ENCODE results near the gene EOGT.

The EOGT gene

GRCh38 chr3:69016901-69017300, 3.4 kb upstream of the EOGT start:
- no peak for DNase-seq (ENCODE audit: low spot score)
- TF ChIP-seq, protein P1, sequence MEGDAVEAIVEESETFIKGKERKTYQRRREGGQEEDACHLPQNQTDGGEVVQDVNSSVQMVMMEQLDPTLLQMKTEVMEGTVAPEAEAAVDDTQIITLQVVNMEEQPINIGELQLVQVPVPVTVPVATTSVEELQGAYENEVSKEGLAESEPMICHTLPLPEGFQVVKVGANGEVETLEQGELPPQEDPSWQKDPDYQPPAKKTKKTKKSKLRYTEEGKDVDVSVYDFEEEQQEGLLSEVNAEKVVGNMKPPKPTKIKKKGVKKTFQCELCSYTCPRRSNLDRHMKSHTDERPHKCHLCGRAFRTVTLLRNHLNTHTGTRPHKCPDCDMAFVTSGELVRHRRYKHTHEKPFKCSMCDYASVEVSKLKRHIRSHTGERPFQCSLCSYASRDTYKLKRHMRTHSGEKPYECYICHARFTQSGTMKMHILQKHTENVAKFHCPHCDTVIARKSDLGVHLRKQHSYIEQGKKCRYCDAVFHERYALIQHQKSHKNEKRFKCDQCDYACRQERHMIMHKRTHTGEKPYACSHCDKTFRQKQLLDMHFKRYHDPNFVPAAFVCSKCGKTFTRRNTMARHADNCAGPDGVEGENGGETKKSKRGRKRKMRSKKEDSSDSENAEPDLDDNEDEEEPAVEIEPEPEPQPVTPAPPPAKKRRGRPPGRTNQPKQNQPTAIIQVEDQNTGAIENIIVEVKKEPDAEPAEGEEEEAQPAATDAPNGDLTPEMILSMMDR (IDR thresholded peaks at IDR 0.05; ENCODE audit: extremely low read depth, missing control alignments) = no peak

DNA sequence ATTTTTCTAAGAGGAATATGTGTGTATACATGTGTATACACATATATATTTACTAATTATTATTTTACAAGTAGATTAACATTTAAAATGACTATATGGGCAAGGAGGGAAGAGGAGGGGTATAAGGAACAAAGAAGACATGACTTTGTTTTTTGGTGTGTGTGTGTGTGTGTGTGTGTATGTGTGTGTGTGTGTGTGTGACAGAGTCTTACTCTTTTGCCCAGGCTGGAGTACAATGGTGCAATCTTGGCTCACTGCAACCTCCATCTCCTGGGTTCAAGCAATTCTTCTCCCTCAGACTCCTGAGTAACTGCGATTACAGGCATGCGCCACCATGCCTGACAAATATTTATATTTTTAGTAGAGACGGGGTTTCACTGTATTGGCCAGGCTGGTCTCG, 2.6 kb upstream of the EOGT start:
- no peak for DNase-seq (ENCODE audit: low spot score)
- TF ChIP-seq, protein P1 (IDR thresholded peaks at IDR 0.05; ENCODE audit: extremely low read depth, missing control alignments) = no peak

DNA sequence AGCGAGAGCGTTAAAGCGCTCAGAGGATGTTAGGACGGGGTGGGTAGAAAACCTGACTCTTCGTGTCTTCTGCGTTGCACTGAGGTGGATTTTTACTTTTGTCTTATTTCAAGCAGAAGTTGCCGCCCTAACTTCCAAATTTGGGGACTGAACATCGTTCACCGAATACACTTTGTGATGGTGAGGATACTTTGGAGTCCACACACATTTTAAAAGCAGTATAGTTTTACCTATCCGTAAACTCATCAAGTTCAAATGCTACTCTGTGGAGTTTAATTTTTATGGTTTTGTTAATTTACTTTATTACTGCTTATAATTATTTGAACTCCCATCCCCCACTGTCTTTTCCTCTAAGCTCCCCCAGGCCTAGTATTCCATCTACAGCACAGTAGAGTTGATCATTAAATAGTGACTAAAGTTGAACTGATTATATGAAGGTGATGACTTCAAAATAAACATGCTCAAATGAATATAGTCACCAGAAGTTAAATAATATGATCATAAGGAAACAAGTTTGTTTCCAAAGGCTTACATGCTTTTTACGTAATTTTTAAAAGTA, 617 bp upstream of the EOGT start:
- no peak for DNase-seq (ENCODE audit: low spot score)
- TF ChIP-seq, protein P1 (IDR thresholded peaks at IDR 0.05; ENCODE audit: extremely low read depth, missing control alignments) = no peak

- peak; percentile 83 for DNase-seq (ENCODE audit: low spot score)
- TF ChIP-seq, protein P1 (IDR thresholded peaks at IDR 0.05; ENCODE audit: extremely low read depth, missing control alignments) = no peak
Measured at GRCh38 chr3:69012800-69013252, 658 bp downstream of the EOGT start.

- no peak for DNase-seq (ENCODE audit: low spot score)
- TF ChIP-seq, protein P1 (IDR thresholded peaks at IDR 0.05; ENCODE audit: extremely low read depth, missing control alignments) = no peak
Measured at GRCh38 chr3:69012100-69012799, 1.2 kb downstream of the EOGT start.

DNA sequence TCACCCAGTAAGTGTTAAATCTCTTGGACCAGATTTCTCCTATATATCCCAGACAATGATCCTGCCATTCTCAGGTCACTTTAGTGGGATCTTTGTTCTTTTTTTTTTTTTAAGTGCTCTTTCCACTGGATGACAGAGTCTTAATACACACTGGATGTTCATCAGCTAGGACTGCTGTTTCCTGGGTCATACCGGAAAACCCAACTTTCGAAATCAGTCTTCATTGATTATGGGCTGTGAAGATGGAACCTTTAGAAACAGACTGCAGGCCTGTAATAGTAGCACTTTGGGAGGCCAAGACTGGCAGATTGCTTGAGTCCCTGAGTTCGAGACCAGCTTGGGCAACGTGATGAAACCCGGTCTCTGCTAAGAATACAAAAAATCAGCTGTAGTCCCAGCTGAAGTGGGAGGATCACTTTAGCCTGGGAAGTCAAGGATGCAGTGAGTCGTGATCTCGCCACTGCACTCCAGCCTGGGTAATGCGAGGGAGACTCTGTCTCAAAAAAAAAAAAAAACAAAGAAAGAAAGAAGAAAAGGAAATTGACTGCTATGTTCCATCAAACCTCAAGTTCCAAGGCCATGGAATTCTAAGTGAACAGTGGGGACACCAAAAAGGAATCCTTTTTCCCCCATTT, 2.3 kb downstream of the EOGT start:
- TF ChIP-seq, protein P1 (IDR thresholded peaks at IDR 0.05; ENCODE audit: extremely low read depth, missing control alignments) = no peak
- DNase-seq (ENCODE audit: low spot score) = no peak
